ENCODE measurements around the gene HOXA2. TPM values are rescaled to one million over a fixed set of nuclear protein-coding genes. Genes with fewer than 3 reads are reported as not detected.

Gene HOXA2
- polyA plus RNA-seq, 1 donor (not counting 4 experiments of a cell fraction or from before 2014, with no cell fraction given) = 0.71 TPM

DNA sequence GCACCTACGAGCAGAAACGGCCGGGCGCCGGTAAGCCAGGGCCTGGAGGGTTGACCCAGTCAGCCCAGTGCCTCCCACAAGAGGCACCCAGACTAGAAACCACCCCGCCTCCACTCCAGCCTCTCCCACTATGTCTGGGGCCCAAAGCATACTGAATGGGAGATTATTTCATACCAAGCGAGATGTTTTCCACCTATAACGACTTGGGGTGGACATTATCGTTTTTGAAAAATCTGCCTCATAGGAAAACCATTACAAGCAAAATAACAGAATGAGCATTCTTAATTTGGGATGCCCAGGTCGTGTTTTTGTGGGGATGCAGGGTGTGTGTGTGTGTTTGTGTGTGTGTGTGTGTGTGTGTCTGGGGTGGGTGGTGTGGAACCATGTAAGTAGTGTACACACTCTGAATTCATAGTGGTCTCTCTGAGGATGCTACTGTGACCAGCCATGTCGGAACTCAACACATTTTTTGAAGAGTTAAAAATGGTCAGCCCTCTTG, 43.5 kb upstream of the HOXA2 start:
- Histone ChIP-seq H3K9ac (ENCODE audit: control insufficient read depth, extremely low read depth, insufficient read depth, low read length) (peak overlapping the region; percentile 93), H3K4me2 (ENCODE audit: control insufficient read depth, extremely low read depth, insufficient read depth, low read depth, low read length) (peak overlapping the region; percentile 94)

DNA sequence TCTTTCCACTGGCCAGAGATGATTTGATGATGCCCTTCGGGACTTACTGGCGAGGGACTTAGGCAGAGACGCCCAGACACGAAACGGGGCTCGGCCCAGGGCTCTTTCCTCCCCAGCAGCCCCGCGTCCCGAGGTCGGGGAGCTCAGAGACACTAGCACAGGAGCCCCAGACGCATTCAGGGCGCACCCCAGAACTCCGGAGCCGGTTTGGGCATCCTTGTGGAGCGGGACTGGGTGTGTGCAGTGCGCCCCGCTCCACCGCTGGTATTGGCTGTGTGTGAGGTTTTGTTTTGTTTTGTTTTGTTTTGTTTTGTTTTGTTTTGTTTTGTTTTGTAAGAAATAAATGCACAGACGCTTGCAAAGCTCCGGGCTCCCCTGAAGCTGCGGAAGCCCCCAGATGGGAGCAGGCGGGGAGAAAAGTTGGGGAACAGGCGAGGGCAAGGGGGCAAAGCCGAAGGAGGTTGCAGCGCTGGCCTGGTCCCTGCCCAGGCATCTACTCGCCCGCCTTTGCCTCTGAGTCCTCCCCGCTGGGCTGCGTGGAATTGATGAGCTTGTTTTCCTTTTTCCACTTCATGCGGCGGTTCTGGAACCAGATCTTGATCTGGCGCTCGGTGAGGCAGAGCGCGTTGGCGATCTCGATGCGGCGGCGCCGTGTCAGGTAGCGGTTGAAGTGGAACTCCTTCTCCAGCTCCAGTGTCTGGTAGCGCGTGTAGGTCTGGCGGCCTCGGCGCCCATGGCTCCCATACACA, 42.9 kb upstream of the HOXA2 start:
- DNase-seq (ENCODE audit: low read depth, low spot score) = no peak
- FAIRE-seq = no peak
- Histone ChIP-seq H3K36me3 (ENCODE audit: control insufficient read depth in 2 of 2, extremely low read depth in 1 of 2, insufficient read depth in 2 of 2, low read length in 2 of 2) (peaks cover 3 to 7% of the 10 kb centered on the region in 2 experiments), H3K27ac (ENCODE audit: control insufficient read depth, insufficient read depth, low read length) (peak overlapping the region; percentile 77), H3K4me1 (ENCODE audit: control insufficient read depth, extremely low read depth, insufficient read depth, low read length) (peaks cover 53% of the 10 kb centered on the region), H3K79me2 (ENCODE audit: control insufficient read depth, insufficient read depth, low read length) (peaks cover 92% of the 10 kb centered on the region), H3K27me3 (ENCODE audit: control insufficient read depth, extremely low read depth, insufficient read depth, low read length) (no peaks in the 10 kb centered on the region), H3K4me2 (ENCODE audit: control insufficient read depth, extremely low read depth, insufficient read depth, low read depth, low read length) (peak overlapping the region; percentile 94), H3K9me1 (ENCODE audit: control insufficient read depth, extremely low read depth, insufficient read depth, low read length) (no peaks in the 10 kb centered on the region), H4K20me1 (ENCODE audit: control insufficient read depth, extremely low read depth, insufficient read depth, low read length) (no peaks in the 10 kb centered on the region), H3K9ac (ENCODE audit: control insufficient read depth, extremely low read depth, insufficient read depth, low read length) (peak overlapping the region; percentile 93), H2AFZ (ENCODE audit: control insufficient read depth, low read length) (peak overlapping the region; percentile 17), H3K4me3 (ENCODE audit: control insufficient read depth in 2 of 3, extremely low read depth in 1 of 3, insufficient read depth in 2 of 3, low read depth in 1 of 3, low read length in 3 of 3) (peak overlapping the region in 2 of 3 experiments; percentile 65 to 71), H3K9me3 (ENCODE audit: control insufficient read depth, low read depth, low read length) (no peaks in the 10 kb centered on the region)
- TF ChIP-seq, protein P1, sequence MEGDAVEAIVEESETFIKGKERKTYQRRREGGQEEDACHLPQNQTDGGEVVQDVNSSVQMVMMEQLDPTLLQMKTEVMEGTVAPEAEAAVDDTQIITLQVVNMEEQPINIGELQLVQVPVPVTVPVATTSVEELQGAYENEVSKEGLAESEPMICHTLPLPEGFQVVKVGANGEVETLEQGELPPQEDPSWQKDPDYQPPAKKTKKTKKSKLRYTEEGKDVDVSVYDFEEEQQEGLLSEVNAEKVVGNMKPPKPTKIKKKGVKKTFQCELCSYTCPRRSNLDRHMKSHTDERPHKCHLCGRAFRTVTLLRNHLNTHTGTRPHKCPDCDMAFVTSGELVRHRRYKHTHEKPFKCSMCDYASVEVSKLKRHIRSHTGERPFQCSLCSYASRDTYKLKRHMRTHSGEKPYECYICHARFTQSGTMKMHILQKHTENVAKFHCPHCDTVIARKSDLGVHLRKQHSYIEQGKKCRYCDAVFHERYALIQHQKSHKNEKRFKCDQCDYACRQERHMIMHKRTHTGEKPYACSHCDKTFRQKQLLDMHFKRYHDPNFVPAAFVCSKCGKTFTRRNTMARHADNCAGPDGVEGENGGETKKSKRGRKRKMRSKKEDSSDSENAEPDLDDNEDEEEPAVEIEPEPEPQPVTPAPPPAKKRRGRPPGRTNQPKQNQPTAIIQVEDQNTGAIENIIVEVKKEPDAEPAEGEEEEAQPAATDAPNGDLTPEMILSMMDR (optimal IDR thresholded peaks at IDR 0.05 in 1 of 3, IDR thresholded peaks at IDR 0.05 in 1 of 3, conservative IDR thresholded peaks at IDR 0.05 in 1 of 3; ENCODE audit: extremely low read depth in 1 of 3, insufficient read depth in 2 of 3, low read length in 3 of 3) = no peak
- no peak for TF ChIP-seq EZH2 (IDR thresholded peaks at IDR 0.05; ENCODE audit: low read length)
- dilution Hi-C loops (cut with MboI; ENCODE audit: extremely low pct_ligation_motif_present, low sequenced_read_pairs) = no loop called here

More for the DNA sequence above, 43.5 kb upstream of the HOXA2 start:
- H3K36me3 ChIP-seq (ENCODE audit: control insufficient read depth in 2 of 2, extremely low read depth in 1 of 2, insufficient read depth in 2 of 2, low read length in 2 of 2) = peaks cover 1 to 7% of the 10 kb centered on the region in 2 experiments
- TF ChIP-seq EZH2 (IDR thresholded peaks at IDR 0.05; ENCODE audit: low read length) = no peak
- TF ChIP-seq, protein P1 (optimal IDR thresholded peaks at IDR 0.05 in 1 of 3, IDR thresholded peaks at IDR 0.05 in 1 of 3, conservative IDR thresholded peaks at IDR 0.05 in 1 of 3; ENCODE audit: extremely low read depth in 1 of 3, insufficient read depth in 2 of 3, low read length in 3 of 3) = no peak
- no peak for FAIRE-seq
- dilution Hi-C loops (cut with MboI; ENCODE audit: extremely low pct_ligation_motif_present, low sequenced_read_pairs) = no loop called here
- no peaks in the 10 kb centered on the region for H4K20me1 ChIP-seq (ENCODE audit: control insufficient read depth, extremely low read depth, insufficient read depth, low read length)
- peak overlapping the region in 2 of 3 experiments; percentile 32 to 65 for H3K4me3 ChIP-seq (ENCODE audit: control insufficient read depth in 2 of 3, extremely low read depth in 1 of 3, insufficient read depth in 2 of 3, low read depth in 1 of 3, low read length in 3 of 3)
- no peaks in the 10 kb centered on the region for H3K9me3 ChIP-seq (ENCODE audit: control insufficient read depth, low read depth, low read length)
- H3K4me1 ChIP-seq (ENCODE audit: control insufficient read depth, extremely low read depth, insufficient read depth, low read length) = peaks cover 48% of the 10 kb centered on the region
- H2AFZ ChIP-seq (ENCODE audit: control insufficient read depth, low read length) = no peak overlapping the region
- H3K9me1 ChIP-seq (ENCODE audit: control insufficient read depth, extremely low read depth, insufficient read depth, low read length) = no peaks in the 10 kb centered on the region
- H3K79me2 ChIP-seq (ENCODE audit: control insufficient read depth, insufficient read depth, low read length) = peaks cover 91% of the 10 kb centered on the region
- no peaks in the 10 kb centered on the region for H3K27me3 ChIP-seq (ENCODE audit: control insufficient read depth, extremely low read depth, insufficient read depth, low read length)
- no peak for DNase-seq (ENCODE audit: low read depth, low spot score)
- H3K27ac ChIP-seq (ENCODE audit: control insufficient read depth, insufficient read depth, low read length) = peak overlapping the region; percentile 77

All from keratinocyte (primary cell).